Transverse colon (tissue), 4 donors: ENCODE results near the gene VIPAS39. TPM values are rescaled to one million over a fixed set of nuclear protein-coding genes. Genes with fewer than 3 reads are reported as not detected.

Source experiments
- DNase-seq: peaks from one replicate; pipeline ENCODE4 v3.0.0-alpha.2; 2019
- H3K27ac ChIP-seq, 4 donors: fragments of 200-600 bp; sonication (generic); 2 replicates each; pipeline ENCODE4 v1.5.1; 2016 to 2018; ENCODE audit warnings: inconsistent platforms in 4 of 4
- H3K27me3 ChIP-seq: fragments of 200-600 bp; sonication (generic); 2 replicates; pipeline ENCODE4 v1.5.1; 2017; ENCODE audit warnings: inconsistent platforms
- H3K36me3 ChIP-seq, 4 donors: fragments of 200-600 bp; sonication (generic); 2 replicates each; pipeline ENCODE4 v1.5.1; 2017 to 2019; ENCODE audit warnings: inconsistent platforms in 4 of 4
- H3K4me1 ChIP-seq, 4 donors: fragments of 200-600 bp; sonication (generic); 2 replicates each; pipeline ENCODE4 v1.5.1; 2017 to 2020; ENCODE audit warnings: inconsistent platforms in 4 of 4
- H3K4me3 ChIP-seq, 4 donors: fragments of 200-600 bp; sonication (generic); 1 replicate in 1 of 4; 2 replicates in 3 of 4; pipeline versions ENCODE4 v1.5.1 to v1.6.1; 2017 to 2019; ENCODE audit warnings: inconsistent platforms in 4 of 4
- H3K9me3 ChIP-seq, 2 donors: fragments of 200-600 bp; sonication (generic); 2 replicates each; pipeline ENCODE4 v1.5.1; 2017 to 2019; ENCODE audit warnings: inconsistent platforms in 2 of 2
- CTCF ChIP-seq, 5 experiments: fragments of 200-600 bp in 3 of 5; fragments of 450-650 bp in 2 of 5; sonication (generic) in 3 of 5; IDR thresholded peaks; 1 replicate in 2 of 5; 2 replicates in 3 of 5; pipeline ENCODE4 v1.5.1; 2016 to 2017; ENCODE audit warnings: antibody characterized with exemption in 5 of 5, inconsistent platforms in 3 of 5, mild to moderate bottlenecking in 2 of 5, moderate library complexity in 1 of 5
- EP300 ChIP-seq: sonication (generic); formaldehyde crosslinking; IDR thresholded peaks from one replicate; pipeline ENCODE4 v1.6.1; 2017; ENCODE audit warnings: antibody characterized with exemption, low read depth
- POLR2A ChIP-seq: fragments of 450-650 bp; IDR thresholded peaks from one replicate; pipeline ENCODE4 v1.6.1; 2016; ENCODE audit warnings: antibody characterized with exemption, mild to moderate bottlenecking, moderate library complexity
- POLR2AphosphoS5 ChIP-seq, 3 donors: sonication (generic); formaldehyde crosslinking; IDR thresholded peaks; one replicate each; pipeline ENCODE4 v1.6.1; 2016; ENCODE audit warnings: antibody characterized with exemption in 3 of 3
- WGBS, 2 donors: methylation state at CpG; one replicate each; pipeline ENCODE4 v1.1.5; 2018; ENCODE audit warnings: low coverage in 1 of 2; 5-methylcytosine and 5-hydroxymethylcytosine counted together
- in situ Hi-C, 4 donors: fragments of 200-750 bp; cut with MboI; loops; one replicate each; pipeline versions ENCODE4 v1.15.0 to v1.15.1; 2017; ENCODE audit warnings: low sequenced_read_pairs in 3 of 4, low pct_ligation_motif_present in 1 of 4, low pct_unique_long_range_greater_than_20kb in 1 of 4
- intact Hi-C: fragments of 100-400 bp; cut with DNase I; formaldehyde crosslinking; loops from one replicate; pipeline ENCODE4 v1.15.1; 2023; ENCODE audit warnings: low total_unique reads
- small RNA-seq, 4 donors: library from RNA; depleted of rRNA; stranded (forward); fragments of <200 nt; gene quantifications; one replicate each; pipeline ENCODE3, GENCODE V24; 2016
- total RNA-seq, 4 donors: library from RNA; depleted of rRNA; stranded (reverse); fragments of >200 nt; gene quantifications; one replicate each; pipeline ENCODE4 v1.1.0, GENCODE V29; 2016

The VIPAS39 gene
- total RNA-seq, 4 donors from 2014 or later: 8.0 to 21.6 (median 18.0) TPM

GRCh38 chr14:77376771-77377501, 80.5 kb downstream of the VIPAS39 start, which contains the start of the genes SAMD15 and TMED8:
Gene SAMD15, plus strand, starts transcription at chr14:77377379. Its CDS starts 40 bp downstream, at chr14:77377419.
Gene TMED8, minus strand, starts transcription at chr14:77377094. Its CDS starts 41 bp downstream, at chr14:77377053.
- TF ChIP-seq POLR2A (no peak), POLR2AphosphoS5 (IDR thresholded peaks at IDR 0.05) (peak in 2 of 3 donors; percentile 45 to 49), EP300 (no peak), CTCF (IDR thresholded peaks at IDR 0.05) (peak in 3 of 5 experiments; percentile 32 to 43 (median 38))
- H3K4me1 ChIP-seq: peaks cover 0 to 23% (median 16%) of the 10 kb centered on the region in 4 donors
- H3K4me3 ChIP-seq: peak within 1 kb of the TSS; percentile 80 to 99 (median 90)
- peak within 1 kb of the TSS; percentile 88 to 96 (median 92) for H3K27ac ChIP-seq
- peak; percentile 84 for DNase-seq
- H3K36me3 ChIP-seq: no peaks in the 10 kb centered on the region
- in situ Hi-C loops: no loop called here
- no peaks in the 10 kb centered on the region for H3K27me3 ChIP-seq
- intact Hi-C loops: no loop called here
- H3K9me3 ChIP-seq: no peaks in the 10 kb centered on the region
- WGBS, 2 donors: 1% methylated on average over 69 of the region's 69 CpGs; no CpG with 5 or more reads in 1 of the 2 donors

Small RNAs within 50 kb of the gene (small RNA-seq; reads per million reads assigned to genes)
- 0 reads per million in 4 donors for gene RF00404

Other genes starting within 250 kb of the VIPAS39 start
- gene NGB, start 186.4 kb downstream of the VIPAS39 start, total RNA-seq: 1 to 10 TPM in 1 of 4 donors, under 1 TPM in 1, not detected in 2; 0.64 to 1.4 TPM
- gene POMT2, start 136.7 kb downstream of the VIPAS39 start, total RNA-seq: 10 to 100 TPM; 12.0 to 77.4 (median 24.9) TPM
- gene GSTZ1, start 136.6 kb downstream of the VIPAS39 start, total RNA-seq: 10 to 100 TPM in 3 of 4 donors, 1 to 10 TPM in 1; 1.5 to 40.7 (median 19.7) TPM
- gene TMED8, start 80.5 kb downstream of the VIPAS39 start, total RNA-seq: 1 to 10 TPM; 4.9 to 9.2 (median 6.2) TPM
- under 1 TPM in 2 of 4 donors, not detected in 2; 0.16 to 0.41 TPM for gene SAMD15, start 80.2 kb downstream of the VIPAS39 start, total RNA-seq
- gene NOXRED1, start 34.1 kb downstream of the VIPAS39 start, total RNA-seq: 1 to 10 TPM in 3 of 4 donors, under 1 TPM in 1; 0.68 to 2.2 (median 1.4) TPM
- 100 to 1,000 TPM in 1 of 4 donors, 10 to 100 TPM in 3; 66.6 to 101 (median 87.5) TPM for gene AHSA1, start 492 bp upstream of the VIPAS39 start, total RNA-seq
- gene ISM2, start 41.2 kb upstream of the VIPAS39 start, total RNA-seq: under 1 TPM in 1 of 4 donors, not detected in 3; 0.27 TPM
- gene SPTLC2, start 159.0 kb upstream of the VIPAS39 start, total RNA-seq: 10 to 100 TPM; 14.5 to 51.3 (median 35.8) TPM